HuH-7 (cell line): ENCODE results near the gene RMDN2.

Experiments
- DNase-seq: peaks from one replicate; pipeline ENCODE4 v3.0.0; 2011; ENCODE audit warnings: low spot score

Gene RMDN2

DNA sequence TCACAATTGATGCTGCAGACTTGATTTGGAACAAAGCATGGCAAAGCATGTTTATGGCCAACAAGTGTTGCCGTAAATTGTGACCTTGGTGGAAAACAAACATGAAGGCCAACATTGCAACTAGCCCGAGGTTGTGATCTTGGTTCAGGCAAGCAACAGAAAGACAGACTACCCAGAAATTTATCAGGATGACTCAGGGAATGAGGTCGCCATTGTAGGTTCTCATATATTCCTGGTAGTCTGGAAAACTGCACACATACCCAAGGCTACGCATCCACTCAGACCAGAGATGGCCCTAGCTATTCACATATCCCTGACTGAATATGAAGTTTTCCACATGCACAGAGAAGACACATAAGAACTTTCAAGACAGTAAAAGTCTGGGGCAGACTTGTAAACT, 120.7 kb downstream of the RMDN2 start:
- no peak for DNase-seq

DNA sequence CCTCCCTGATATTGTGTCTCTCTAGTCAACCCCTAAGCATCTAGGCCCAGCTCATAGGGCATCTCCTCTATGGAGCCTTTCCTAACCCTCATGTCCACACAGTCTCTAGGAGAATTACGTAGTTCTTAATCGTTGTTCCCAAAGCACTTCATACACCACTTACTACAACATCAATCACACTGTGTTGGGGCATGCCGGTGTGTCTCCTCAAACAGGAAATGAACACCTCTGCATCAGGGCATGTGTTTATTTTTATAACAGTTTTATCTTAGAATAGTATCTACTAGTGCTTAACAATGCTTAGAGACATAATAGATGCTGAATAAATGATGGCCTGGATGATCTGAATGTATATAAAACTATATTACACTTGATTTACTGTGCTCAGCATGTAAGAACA, 131.1 kb downstream of the RMDN2 start:
- DNase-seq, result no peak

DNA sequence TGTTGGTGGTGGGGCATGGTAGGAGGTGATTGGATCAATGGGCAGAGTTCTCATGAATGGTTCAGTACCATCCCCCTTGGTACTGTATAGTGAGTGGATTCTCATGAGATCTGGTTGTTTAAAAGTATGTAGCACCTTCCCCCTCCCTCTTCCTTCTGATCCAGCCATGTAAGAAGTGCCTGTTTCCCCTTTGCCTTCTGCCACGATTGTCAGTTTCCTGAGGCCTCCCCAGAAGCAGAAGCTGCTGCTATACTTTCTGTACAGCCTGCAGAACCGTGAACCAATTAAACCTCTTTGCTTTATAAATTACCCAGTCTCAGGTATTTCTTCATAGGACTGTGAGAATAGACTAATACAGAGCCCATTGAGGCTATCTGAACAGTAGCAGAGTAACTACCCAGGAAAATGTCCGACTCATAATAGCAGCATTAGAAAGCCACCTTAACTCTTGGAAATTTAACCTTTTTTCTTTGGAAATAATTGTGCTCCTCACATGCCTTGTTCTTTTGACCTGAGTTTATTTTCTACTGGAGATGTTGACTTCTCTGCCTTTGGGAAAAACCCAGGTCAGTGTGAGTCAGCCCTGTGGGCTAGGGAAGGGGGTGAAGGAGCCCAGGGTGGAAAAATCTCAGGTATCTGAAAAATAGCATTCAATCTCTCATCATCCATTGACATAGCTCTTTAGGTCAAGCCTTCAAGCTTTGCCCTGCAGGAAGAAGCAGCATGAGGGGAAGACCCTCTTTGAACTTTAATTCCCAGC, 132.7 kb downstream of the RMDN2 start:
- no peak for DNase-seq

DNA sequence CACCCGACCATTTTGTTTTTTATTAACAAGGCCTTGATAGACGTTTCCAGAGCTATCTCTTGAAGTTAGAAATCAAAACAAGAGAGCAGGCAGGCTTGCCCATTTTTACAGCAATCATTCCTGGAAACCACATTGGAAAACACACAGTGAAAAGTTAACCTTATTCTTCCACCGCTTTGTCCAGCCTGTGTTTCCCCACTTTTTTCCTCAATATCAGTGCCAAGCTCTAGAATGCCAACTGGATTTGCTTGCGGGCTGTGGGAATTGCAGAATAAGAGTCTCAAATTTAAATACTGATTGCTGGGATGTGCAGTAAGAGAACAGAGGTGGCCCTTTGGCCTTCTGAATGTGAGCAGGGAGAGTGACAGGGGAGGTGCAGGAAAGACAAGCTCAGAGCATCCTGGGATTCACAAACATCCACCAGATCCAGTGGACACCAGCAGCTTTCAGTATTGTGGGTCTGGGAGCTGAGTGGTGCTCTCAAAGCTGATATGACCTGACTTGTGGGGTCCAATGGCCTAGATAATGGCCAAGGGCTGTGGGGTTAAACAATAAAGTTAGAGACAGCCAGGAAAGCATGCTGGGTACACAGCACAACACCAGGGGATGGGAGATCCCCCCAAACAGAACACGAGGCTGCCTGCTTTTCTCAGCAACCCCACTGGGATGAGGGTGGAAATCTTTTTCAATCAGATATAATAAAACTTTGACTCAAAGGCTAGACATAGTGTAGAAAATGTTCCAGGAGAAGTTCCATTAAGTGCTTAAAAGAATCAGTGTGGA, 135.3 kb downstream of the RMDN2 start:
- no peak for DNase-seq

DNA sequence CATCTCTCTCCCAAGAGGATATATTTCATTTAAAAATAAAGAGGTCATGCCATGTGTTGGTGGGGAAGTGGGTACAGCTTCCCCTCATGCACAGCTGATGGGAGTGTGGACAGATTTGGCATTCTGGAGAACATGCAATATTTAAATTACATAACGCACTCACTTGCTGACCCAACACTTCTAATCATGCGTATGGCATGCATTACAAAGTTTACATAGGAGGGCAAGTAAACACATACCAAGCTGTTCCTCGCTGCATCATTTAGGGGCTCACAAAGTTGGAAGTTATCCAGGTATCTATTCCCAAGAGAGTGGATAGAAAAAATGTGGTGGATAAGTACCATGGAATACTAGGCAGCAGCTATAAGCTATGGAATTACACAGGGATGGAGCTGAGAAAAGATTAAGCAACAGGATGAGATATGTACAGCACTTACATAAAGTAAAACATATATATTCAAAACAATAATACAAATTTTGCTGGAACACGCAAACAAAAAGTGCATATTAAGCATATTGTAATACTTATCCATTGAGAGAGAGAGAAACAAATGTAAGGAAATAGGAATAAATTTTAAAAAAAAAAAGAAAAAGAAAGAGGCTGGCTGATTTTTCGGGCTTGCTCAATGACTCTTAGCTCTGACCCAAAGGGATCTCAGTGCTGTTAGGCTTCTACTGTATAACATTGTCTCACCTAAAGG, 139.9 kb downstream of the RMDN2 start:
- no peak for DNase-seq

DNA sequence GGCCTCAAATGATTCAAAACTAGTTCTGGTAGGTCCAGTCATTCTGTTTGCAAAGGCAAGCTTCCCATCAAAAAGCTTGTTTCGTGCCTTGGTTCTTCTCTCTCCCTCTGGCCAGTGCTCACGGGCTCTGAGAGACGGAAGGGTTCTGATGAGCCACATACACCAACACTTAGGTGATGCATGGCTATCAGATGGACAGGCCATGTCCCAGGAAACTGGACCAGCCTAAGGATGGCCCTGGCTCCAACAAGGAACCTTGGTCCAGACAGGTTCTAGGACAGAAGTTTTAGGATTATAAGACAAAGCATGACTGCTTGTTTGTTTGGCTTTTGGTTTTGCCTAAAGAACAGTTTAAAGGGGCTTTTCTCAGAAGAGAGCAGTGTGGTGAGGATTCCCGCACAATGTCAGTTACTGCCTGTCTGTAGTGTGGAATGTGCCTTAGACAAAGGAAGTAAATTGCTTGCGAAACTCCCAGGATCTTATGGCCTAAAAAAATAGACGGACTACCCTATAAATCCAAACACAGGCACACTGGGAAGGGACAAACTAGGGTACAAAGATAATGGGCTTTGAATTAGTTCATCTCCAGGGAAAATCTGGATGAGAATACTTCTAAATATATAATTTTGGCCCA, 140.5 kb downstream of the RMDN2 start:
- no peak for DNase-seq

DNA sequence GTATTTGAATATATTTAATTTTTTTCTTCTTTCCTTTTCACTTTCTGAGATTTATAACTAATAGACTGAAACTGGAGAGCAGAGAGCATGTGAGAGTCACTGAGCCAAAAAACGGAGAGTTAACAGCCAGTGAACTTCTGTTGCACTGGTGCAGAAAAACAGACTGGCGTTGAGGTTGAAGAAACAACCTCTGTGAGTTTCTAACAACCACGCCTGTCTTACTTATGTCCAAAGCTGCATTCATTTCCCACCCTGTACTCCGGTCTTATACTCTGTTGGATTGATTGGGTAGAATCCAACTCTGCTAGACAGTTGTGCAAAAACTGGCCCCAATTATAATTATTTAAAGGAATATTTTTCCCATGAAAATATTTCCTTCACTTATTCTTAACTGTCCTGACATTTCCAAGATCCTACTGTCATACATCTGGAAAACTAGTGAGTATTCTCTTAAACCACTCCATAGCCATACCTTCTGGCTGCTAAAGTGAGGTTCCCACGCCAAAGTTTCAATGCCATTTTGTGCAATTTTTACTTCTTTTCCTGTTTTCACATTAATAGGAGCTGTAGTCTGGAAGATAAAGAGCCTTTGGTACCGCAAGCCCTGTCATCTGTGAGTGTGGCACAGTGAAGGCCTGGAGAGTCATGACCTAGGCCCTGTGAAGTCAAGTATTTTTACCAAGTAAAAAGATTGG, 141.5 kb downstream of the RMDN2 start:
- no peak for DNase-seq
